Loucy (cell line): ENCODE results near the gene AARSD1.
"Not testable (repeated sequence)": the region's sequence is repeated elsewhere in the genome, so short reads cannot be mapped to it uniquely, and the experiment has no call there.

Source experiments
- EZH2phosphoT487 ChIP-seq: fragments of 200-600 bp; IDR thresholded peaks from 2 replicates; pipeline ENCODE4 v1.6.1; 2018; ENCODE audit warnings: antibody characterized with exemption, mild to moderate bottlenecking, moderate library complexity, borderline replicate concordance
- TF ChIP-seq, protein P1 (sequence below): fragments of 200-600 bp; sonication (generic); conservative IDR thresholded peaks from 2 replicates; pipeline ENCODE4 v1.5.1; 2014; ENCODE audit warnings: mild to moderate bottlenecking, antibody characterized with exemption, low read length

DNA sequence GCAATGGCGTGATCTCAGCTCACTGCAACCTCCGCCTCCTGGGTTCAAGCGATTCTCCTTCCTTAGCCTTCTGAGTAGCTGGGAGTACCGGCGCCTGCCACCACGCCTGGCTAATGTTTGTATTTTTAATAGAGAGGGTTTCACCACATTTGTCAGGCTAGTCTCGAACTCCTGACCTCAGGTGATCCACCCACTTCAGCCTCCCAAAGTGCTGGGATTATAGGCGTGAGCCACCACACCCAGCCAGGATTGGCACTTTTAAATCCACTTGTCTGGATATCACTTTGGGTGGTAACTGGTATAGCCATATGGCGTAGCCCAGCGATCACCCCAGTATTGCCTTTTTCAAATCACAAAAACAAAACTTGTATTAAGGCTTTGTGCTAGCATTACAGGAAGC is 29.7 kb upstream of the AARSD1 start:
- TF ChIP-seq, protein P1, sequence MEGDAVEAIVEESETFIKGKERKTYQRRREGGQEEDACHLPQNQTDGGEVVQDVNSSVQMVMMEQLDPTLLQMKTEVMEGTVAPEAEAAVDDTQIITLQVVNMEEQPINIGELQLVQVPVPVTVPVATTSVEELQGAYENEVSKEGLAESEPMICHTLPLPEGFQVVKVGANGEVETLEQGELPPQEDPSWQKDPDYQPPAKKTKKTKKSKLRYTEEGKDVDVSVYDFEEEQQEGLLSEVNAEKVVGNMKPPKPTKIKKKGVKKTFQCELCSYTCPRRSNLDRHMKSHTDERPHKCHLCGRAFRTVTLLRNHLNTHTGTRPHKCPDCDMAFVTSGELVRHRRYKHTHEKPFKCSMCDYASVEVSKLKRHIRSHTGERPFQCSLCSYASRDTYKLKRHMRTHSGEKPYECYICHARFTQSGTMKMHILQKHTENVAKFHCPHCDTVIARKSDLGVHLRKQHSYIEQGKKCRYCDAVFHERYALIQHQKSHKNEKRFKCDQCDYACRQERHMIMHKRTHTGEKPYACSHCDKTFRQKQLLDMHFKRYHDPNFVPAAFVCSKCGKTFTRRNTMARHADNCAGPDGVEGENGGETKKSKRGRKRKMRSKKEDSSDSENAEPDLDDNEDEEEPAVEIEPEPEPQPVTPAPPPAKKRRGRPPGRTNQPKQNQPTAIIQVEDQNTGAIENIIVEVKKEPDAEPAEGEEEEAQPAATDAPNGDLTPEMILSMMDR: not testable (repeated sequence)
- TF ChIP-seq EZH2phosphoT487: not testable (repeated sequence)
